ENCODE results near the gene POLRMT. TPM values are rescaled to one million over a fixed set of nuclear protein-coding genes. Genes with fewer than 3 reads are reported as not detected.
A peak's percentile ranks its signal among the peaks of the same experiment; 100 is the strongest.

Gene POLRMT
- total and polyA plus RNA-seq, 11 donors = 32.0 to 78.0 (median 41.5) TPM

DNA sequence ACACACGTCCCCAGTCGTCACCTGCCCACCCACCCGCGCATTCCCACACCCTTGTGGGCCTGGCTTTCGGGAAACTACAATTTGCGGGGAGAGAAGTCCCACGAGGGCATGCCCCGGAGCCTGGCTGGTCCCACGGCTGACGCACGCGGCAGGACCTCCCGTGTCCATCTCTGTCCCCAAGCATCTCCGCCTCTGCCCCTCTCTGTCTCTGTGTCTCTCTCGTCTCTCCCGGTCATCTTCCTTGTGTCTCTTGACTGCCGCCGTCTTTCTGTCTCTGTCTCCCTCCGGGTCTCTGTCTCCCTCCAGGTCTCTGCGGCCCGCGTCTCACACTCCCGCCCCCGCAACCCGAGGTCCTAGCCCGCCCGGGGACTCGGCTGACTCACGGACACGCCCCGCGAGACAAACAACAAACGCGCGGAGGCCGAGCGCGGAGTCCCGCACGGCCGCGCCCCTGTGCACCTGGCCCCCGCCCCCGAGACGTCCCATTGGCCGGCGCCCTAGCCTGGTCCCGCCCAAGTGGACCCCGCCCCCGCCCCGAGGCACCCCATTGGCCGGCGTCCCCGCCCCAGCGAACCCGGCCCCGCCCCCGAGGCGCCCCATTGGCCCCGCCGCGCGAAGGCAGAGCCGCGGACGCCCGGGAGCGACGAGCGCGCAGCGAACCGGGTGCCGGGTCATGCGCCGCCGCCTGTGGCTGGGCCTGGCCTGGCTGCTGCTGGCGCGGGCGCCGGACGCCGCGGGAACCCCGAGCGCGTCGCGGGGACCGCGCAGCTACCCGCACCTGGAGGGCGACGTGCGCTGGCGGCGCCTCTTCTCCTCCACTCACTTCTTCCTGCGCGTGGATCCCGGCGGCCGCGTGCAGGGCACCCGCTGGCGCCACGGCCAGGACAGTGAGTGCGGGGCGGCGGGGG, 6.2 kb upstream of the POLRMT start, which contains the start of gene FGF22:
TSS of gene FGF22 (plus strand) at position 627 of the 908 bp plus-strand sequence. CDS start at position 674, 47 bp downstream.
- 6 to 16% (median 6%) methylated on average over 33 to 109 of the region's 109 CpGs for WGBS, 4 donors
- peaks cover 0 to 14% (median 10%) of the 10 kb centered on the region in 12 donors for H3K4me1 ChIP-seq
- H3K27ac ChIP-seq = peak within 1 kb of the TSS in 3 of 12 donors; percentile 38 to 60 (median 41)
- H3K9me3 ChIP-seq = no peaks in the 10 kb centered on the region
- intact Hi-C loops (cut with DNase I) = loop anchor here in 1 of 10 donors (10.0 kb wide), 1 partner anchor 105 kb away; the partner anchor contains the start of gene CDC34
- TF ChIP-seq, protein P1, sequence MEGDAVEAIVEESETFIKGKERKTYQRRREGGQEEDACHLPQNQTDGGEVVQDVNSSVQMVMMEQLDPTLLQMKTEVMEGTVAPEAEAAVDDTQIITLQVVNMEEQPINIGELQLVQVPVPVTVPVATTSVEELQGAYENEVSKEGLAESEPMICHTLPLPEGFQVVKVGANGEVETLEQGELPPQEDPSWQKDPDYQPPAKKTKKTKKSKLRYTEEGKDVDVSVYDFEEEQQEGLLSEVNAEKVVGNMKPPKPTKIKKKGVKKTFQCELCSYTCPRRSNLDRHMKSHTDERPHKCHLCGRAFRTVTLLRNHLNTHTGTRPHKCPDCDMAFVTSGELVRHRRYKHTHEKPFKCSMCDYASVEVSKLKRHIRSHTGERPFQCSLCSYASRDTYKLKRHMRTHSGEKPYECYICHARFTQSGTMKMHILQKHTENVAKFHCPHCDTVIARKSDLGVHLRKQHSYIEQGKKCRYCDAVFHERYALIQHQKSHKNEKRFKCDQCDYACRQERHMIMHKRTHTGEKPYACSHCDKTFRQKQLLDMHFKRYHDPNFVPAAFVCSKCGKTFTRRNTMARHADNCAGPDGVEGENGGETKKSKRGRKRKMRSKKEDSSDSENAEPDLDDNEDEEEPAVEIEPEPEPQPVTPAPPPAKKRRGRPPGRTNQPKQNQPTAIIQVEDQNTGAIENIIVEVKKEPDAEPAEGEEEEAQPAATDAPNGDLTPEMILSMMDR (IDR thresholded peaks at IDR 0.05) = no peak
- no peak for TF ChIP-seq POLR2A (IDR thresholded peaks at IDR 0.05)
- peak within 1 kb of the TSS in 11 of 12 donors; percentile 18 to 60 (median 53) for H3K4me3 ChIP-seq
- peaks cover 0 to 6% (median 0%) of the 10 kb centered on the region in 9 donors for H3K27me3 ChIP-seq
- H3K36me3 ChIP-seq = peaks cover 0 to 1% (median 0%) of the 10 kb centered on the region in 9 donors
- ATAC-seq = peak; percentile 68 to 95 (median 92)
- DNase-seq = peak; percentile 93 to 96 (median 93)

GRCh38 chr19:638906-639252, 5.5 kb upstream of the POLRMT start:
- H3K4me3 ChIP-seq = peak overlapping the region in 10 of 12 donors; percentile 40 to 60 (median 54)
- no peaks in the 10 kb centered on the region for H3K9me3 ChIP-seq
- H3K4me1 ChIP-seq = peaks cover 4 to 21% (median 15%) of the 10 kb centered on the region in 12 donors
- WGBS, 4 donors = 49 to 79% (median 69%) methylated on average over 11 to 17 of the region's 17 CpGs
- DNase-seq = no peak
- H3K27me3 ChIP-seq = peaks cover 0 to 6% (median 0%) of the 10 kb centered on the region in 9 donors
- H3K27ac ChIP-seq = peak overlapping the region in 1 of 12 donors; percentile 24
- no peak for ATAC-seq
- no peak for TF ChIP-seq POLR2A (IDR thresholded peaks at IDR 0.05)
- TF ChIP-seq, protein P1 (IDR thresholded peaks at IDR 0.05) = no peak
- H3K36me3 ChIP-seq = no peaks in the 10 kb centered on the region
- intact Hi-C loops (cut with DNase I) = loop anchor here in 1 of 10 donors (10.0 kb wide), 1 partner anchor 104 kb away; the partner anchor contains the start of gene CDC34

- no peak for DNase-seq
- Histone ChIP-seq H3K4me1 (peaks cover 8 to 36% (median 26%) of the 10 kb centered on the region in 12 donors), H3K27me3 (peaks cover 0 to 6% (median 0%) of the 10 kb centered on the region in 9 donors), H3K36me3 (peaks cover 0 to 5% (median 0%) of the 10 kb centered on the region in 9 donors), H3K27ac (no peak overlapping the region), H3K4me3 (no peak overlapping the region), H3K9me3 (no peaks in the 10 kb centered on the region)
- intact Hi-C loops (cut with DNase I) = loop anchor here in 2 of 10 donors (5.0 to 10.0 kb wide), 2 partner anchors 53 to 100 kb away; partner anchors contain the start of gene CDC34 (in 1 of the 2)
- TF ChIP-seq, protein P1 (IDR thresholded peaks at IDR 0.05) = no peak
- TF ChIP-seq POLR2A (IDR thresholded peaks at IDR 0.05) = no peak
- 82 to 88% (median 85%) methylated on average over 16 of the region's 16 CpGs for WGBS, 4 donors
- ATAC-seq = no peak
These were observed 1.8 kb upstream of the POLRMT start for GRCh38 chr19:634975-635652.

Data from heart left ventricle (tissue), 16 donors.